ENCODE data around the gene OR11G2.
"Not testable (repeated sequence)": the region's sequence is repeated elsewhere in the genome, so short reads cannot be mapped to it uniquely, and the experiment has no call there.

OR11G2 gene

DNA sequence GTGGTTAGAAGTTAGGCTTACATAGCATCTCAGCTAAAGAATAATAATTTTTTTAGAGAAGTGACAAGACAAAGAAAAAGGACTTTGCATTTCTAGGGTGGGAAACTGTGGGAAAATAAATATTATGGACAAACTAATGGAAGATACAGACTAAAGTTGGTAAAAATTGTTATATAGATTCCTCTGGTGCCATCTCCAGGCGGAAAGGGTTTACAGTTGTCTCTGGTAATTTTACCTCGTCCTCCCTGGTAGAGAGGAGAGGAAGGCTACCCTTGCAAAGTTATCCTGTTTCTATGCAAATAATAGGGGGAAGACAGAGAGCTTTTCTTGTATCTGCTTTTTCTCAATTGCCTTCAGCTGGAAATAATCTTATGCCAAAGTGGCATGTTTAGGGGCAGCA is 5.2 kb downstream of the OR11G2 start:
- TF ChIP-seq, protein P1, sequence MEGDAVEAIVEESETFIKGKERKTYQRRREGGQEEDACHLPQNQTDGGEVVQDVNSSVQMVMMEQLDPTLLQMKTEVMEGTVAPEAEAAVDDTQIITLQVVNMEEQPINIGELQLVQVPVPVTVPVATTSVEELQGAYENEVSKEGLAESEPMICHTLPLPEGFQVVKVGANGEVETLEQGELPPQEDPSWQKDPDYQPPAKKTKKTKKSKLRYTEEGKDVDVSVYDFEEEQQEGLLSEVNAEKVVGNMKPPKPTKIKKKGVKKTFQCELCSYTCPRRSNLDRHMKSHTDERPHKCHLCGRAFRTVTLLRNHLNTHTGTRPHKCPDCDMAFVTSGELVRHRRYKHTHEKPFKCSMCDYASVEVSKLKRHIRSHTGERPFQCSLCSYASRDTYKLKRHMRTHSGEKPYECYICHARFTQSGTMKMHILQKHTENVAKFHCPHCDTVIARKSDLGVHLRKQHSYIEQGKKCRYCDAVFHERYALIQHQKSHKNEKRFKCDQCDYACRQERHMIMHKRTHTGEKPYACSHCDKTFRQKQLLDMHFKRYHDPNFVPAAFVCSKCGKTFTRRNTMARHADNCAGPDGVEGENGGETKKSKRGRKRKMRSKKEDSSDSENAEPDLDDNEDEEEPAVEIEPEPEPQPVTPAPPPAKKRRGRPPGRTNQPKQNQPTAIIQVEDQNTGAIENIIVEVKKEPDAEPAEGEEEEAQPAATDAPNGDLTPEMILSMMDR (IDR thresholded peaks at IDR 0.05; ENCODE audit: borderline replicate concordance, insufficient read depth, low read depth, low read length), result no peak
- H3K4me3 ChIP-seq (ENCODE audit: low read depth, low read length), result no peak overlapping the region

DNA sequence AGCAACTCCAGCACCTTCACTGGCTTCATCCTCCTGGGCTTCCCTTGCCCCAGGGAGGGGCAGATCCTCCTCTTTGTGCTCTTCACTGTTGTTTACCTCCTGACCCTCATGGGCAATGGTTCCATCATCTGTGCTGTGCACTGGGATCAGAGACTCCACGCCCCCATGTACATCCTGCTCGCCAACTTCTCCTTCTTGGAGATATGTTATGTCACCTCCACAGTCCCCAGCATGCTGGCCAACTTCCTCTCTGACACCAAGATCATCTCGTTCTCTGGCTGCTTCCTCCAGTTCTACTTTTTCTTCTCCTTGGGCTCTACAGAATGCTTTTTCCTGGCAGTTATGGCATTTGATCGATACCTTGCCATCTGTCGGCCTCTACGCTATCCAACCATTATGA is 6.8 kb downstream of the OR11G2 start:
- TF ChIP-seq, protein P1 (IDR thresholded peaks at IDR 0.05; ENCODE audit: borderline replicate concordance, insufficient read depth, low read depth, low read length), result no peak
- H3K4me3 ChIP-seq (ENCODE audit: low read depth, low read length), result no peak overlapping the region

DNA sequence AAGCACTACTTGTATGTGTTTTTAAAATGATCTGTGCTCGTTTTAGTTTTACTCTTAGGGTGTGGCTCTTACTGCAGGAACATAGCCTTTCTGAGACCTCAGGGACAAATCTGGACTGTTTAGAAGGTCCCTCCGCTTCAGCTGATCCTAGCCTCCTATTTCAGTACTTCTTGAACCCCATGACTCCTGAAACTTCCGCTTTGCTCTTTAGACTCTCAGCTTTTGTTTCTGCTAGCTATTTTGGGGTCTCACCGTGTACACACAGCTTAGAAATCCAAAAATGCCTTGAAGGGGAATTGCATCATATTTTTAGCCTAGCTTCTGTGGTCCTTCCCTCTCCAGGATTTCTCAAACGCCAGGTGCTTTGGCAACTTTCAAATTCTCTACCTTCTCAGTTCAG is 8.3 kb downstream of the OR11G2 start:
- TF ChIP-seq, protein P1 (IDR thresholded peaks at IDR 0.05; ENCODE audit: borderline replicate concordance, insufficient read depth, low read depth, low read length), result no peak
- no peak overlapping the region for H3K4me3 ChIP-seq (ENCODE audit: low read depth, low read length)

DNA sequence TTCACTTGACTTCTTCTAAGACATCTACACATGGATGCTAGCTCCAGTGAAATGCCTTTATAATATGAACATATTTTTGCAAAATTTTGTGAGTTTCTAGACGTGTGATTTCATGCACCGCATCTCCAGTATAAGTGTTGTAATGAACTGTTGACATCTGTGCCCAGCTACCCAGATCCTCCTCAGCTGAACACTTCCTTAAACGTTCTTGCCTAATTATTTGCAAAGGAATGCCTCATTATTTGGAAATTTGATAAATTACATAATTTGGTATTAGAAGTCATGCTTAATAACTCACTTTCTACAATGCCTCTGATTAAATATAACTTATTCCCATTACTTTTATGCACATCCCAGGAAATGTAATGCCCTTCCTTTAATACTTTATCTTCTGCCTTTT is 14.0 kb downstream of the OR11G2 start:
- no peak overlapping the region for H3K4me3 ChIP-seq (ENCODE audit: low read depth, low read length)
- TF ChIP-seq, protein P1 (IDR thresholded peaks at IDR 0.05; ENCODE audit: borderline replicate concordance, insufficient read depth, low read depth, low read length), result no peak

DNA sequence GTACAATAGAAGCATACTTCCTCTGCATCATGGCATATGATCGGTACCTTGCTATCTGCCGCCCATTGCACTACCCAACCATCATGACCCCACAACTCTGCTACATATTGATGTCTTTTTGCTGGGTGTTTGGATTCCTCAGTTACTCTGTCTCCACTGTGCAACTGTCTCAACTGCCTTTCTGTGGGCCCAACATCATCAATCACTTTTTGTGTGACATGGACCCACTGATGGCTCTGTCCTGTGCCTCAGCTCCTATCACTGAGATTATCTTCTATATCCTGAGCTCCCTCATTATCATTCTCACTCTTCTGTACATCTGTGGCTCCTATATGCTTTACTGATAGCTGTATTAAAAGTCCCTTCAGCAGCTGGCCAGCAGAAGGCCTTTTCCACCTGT is 18.9 kb downstream of the OR11G2 start:
- TF ChIP-seq, protein P1 (IDR thresholded peaks at IDR 0.05; ENCODE audit: borderline replicate concordance, insufficient read depth, low read depth, low read length), result no peak
- H3K4me3 ChIP-seq (ENCODE audit: low read depth, low read length), result no peak overlapping the region

DNA sequence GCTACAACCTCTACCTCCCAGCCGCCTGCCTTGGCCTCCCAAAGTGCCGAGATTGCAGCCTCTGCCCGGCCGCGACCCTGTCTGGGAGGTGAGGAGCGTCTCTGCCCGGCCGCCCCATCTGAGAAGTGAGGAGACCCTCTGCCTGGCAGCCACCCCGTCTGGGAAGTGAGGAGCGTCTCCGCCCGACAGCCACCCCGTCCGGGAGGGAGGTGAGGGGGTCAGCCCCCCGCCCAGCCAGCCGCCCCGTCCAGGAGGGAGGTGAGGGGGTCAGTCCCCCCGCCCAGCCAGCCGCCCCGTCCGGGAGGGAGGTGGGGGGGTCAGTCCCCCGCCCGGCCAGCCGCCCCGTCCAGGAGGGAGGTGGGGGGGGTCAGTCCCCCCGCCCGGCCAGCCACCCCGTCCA is 21.7 kb downstream of the OR11G2 start:
- not testable (repeated sequence) for H3K4me3 ChIP-seq (ENCODE audit: low read depth, low read length)

DNA sequence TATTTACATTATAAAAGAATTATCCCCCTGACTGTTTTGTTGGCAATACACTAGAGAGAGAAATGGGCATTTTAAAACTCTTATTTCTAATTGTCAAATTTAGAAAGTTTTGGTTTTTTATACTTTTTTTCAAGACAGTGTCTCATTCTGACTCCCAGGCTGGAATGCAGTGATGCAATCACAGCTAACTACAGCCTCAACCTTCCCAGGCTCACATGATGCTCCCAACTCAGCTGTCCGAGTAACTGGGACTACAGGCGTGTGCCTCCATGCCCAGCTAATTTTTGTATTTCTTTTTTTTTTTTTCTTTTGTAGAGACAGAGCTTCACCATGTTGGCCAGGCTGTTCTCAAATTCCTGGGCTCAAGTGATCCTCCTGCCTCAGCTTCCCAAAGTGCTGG is 24.5 kb downstream of the OR11G2 start:
- H3K4me3 ChIP-seq (ENCODE audit: low read depth, low read length), result no peak overlapping the region

More for the DNA sequence above, 24.5 kb downstream of the OR11G2 start:
- TF ChIP-seq, protein P1 (IDR thresholded peaks at IDR 0.05; ENCODE audit: borderline replicate concordance, insufficient read depth, low read depth, low read length), result no peak
